Measurements from ENCODE around the gene PRRT1B. TPM values are rescaled to one million over a fixed set of nuclear protein-coding genes. Genes with fewer than 3 reads are reported as not detected.

PRRT1B gene
- total and polyA plus RNA-seq, 4 donors: 0.19 to 1.1 (median 0.28) TPM; not detected in 1

GRCh38 chr9:131528886-131529505, 16.3 kb upstream of the PRRT1B start:
- H3K27me3 ChIP-seq (ENCODE audit: control insufficient read depth, insufficient read depth, low read length): no peaks in the 10 kb centered on the region
- no peak overlapping the region for H3K27ac ChIP-seq (ENCODE audit: low read depth, low read length)
- H3K4me1 ChIP-seq (ENCODE audit: control insufficient read depth, insufficient read depth, low read length): peaks cover 52% of the 10 kb centered on the region
- H3K9me3 ChIP-seq (ENCODE audit: control insufficient read depth, insufficient read depth, low read length): no peaks in the 10 kb centered on the region
- WGBS (ENCODE audit: insufficient coverage): 96% methylated on average over 35 of the region's 35 CpGs
- peaks cover 62% of the 10 kb centered on the region for H3K36me3 ChIP-seq (ENCODE audit: control insufficient read depth, insufficient read depth, low read length)
- DNase-seq (ENCODE audit: low read depth in 4 of 6, low spot score in 6 of 6): no peak
- H3K4me3 ChIP-seq (ENCODE audit: low read depth, low read length): no peak overlapping the region

GRCh38 chr9:131529597-131530545, 15.5 kb upstream of the PRRT1B start:
- H3K4me1 ChIP-seq (ENCODE audit: control insufficient read depth, insufficient read depth, low read length): peaks cover 48% of the 10 kb centered on the region
- peak overlapping the region; percentile 70 for H3K4me3 ChIP-seq (ENCODE audit: low read depth, low read length)
- H3K36me3 ChIP-seq (ENCODE audit: control insufficient read depth, insufficient read depth, low read length): peaks cover 54% of the 10 kb centered on the region
- H3K27ac ChIP-seq (ENCODE audit: low read depth, low read length): no peak overlapping the region
- DNase-seq (ENCODE audit: low read depth in 4 of 6, low spot score in 6 of 6): no peak
- no peaks in the 10 kb centered on the region for H3K27me3 ChIP-seq (ENCODE audit: control insufficient read depth, insufficient read depth, low read length)
- no peaks in the 10 kb centered on the region for H3K9me3 ChIP-seq (ENCODE audit: control insufficient read depth, insufficient read depth, low read length)
- 49% methylated on average over 21 of the region's 24 CpGs for WGBS (ENCODE audit: insufficient coverage)

GRCh38 chr9:131530546-131530919, 14.8 kb upstream of the PRRT1B start:
- Histone ChIP-seq H3K27me3 (ENCODE audit: control insufficient read depth, insufficient read depth, low read length) (no peaks in the 10 kb centered on the region), H3K4me1 (ENCODE audit: control insufficient read depth, insufficient read depth, low read length) (peaks cover 41% of the 10 kb centered on the region), H3K36me3 (ENCODE audit: control insufficient read depth, insufficient read depth, low read length) (peaks cover 47% of the 10 kb centered on the region), H3K27ac (ENCODE audit: low read depth, low read length) (no peak overlapping the region), H3K4me3 (ENCODE audit: low read depth, low read length) (peak overlapping the region; percentile 70), H3K9me3 (ENCODE audit: control insufficient read depth, insufficient read depth, low read length) (no peaks in the 10 kb centered on the region)
- WGBS (ENCODE audit: insufficient coverage): under 1% methylated on average over 28 of the region's 29 CpGs
- DNase-seq (ENCODE audit: low read depth in 4 of 6, low spot score in 6 of 6): peak in 1 of 6 donors; percentile 41

DNA sequence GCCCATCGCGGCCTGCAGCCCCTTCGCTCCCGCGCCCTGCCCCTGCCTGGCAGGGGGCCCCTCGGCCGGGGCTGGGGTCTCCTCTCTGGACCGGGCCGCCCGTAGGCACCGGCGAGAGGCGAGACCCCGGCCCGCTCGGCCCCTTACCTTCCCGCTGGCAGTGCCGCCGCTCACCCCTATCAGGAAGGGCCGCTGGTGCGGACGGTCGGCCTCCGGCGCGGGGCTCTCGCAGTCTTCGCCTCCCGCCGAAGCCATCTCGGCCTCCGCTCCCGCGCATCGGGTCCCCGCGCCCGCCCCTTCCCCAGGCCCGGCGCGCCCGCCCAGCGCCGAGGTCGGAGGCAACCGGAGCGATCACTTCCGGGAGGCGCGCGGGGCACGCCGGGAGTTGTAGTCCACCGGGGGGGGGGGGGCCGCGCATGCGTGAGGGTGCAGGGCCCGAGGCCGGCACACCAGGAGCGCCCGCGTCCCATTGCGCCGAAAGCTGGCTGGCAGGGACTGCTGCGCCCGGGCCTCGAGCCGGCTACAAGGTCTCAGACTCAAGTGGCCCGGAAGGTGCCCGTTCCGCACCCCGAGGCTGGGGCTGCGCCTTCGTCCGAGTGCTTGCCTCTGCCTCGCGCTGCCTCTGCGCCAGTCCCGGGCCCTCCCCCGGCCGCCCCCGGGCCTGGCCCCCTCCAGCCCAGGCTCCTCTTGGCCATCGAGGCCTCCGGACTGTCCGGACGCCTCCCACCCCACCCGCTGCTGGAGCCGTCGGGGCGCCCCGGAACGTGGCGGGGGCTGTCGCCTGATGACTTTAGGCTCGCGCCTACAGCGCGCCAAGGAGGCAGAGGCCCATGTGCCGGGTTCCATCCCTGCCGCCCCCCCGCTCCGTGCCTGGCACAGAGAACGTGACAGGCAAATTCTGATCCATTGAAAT, 14.1 kb upstream of the PRRT1B start, which contains the start of gene UCK1:
Gene UCK1, minus strand, starts transcription at position 344 of the 913 bp plus-strand sequence. Its CDS starts 89 bp downstream, at position 255.
- Histone ChIP-seq H3K36me3 (ENCODE audit: control insufficient read depth, insufficient read depth, low read length) (peaks cover 41% of the 10 kb centered on the region), H3K4me1 (ENCODE audit: control insufficient read depth, insufficient read depth, low read length) (peaks cover 35% of the 10 kb centered on the region), H3K9me3 (ENCODE audit: control insufficient read depth, insufficient read depth, low read length) (no peaks in the 10 kb centered on the region), H3K27me3 (ENCODE audit: control insufficient read depth, insufficient read depth, low read length) (no peaks in the 10 kb centered on the region), H3K4me3 (ENCODE audit: low read depth, low read length) (peak within 1 kb of the TSS; percentile 70), H3K27ac (ENCODE audit: low read depth, low read length) (no peak within 1 kb of the TSS)
- 5% methylated on average over 103 of the region's 103 CpGs for WGBS (ENCODE audit: insufficient coverage)
- peak; percentile 69 to 96 (median 80) for DNase-seq (ENCODE audit: low read depth in 4 of 6, low spot score in 6 of 6)

- Histone ChIP-seq H3K4me3 (ENCODE audit: low read depth, low read length) (no peak overlapping the region), H3K36me3 (ENCODE audit: control insufficient read depth, insufficient read depth, low read length) (peaks cover 6% of the 10 kb centered on the region), H3K4me1 (ENCODE audit: control insufficient read depth, insufficient read depth, low read length) (peaks cover 13% of the 10 kb centered on the region), H3K9me3 (ENCODE audit: control insufficient read depth, insufficient read depth, low read length) (no peaks in the 10 kb centered on the region), H3K27ac (ENCODE audit: low read depth, low read length) (no peak overlapping the region), H3K27me3 (ENCODE audit: control insufficient read depth, insufficient read depth, low read length) (no peaks in the 10 kb centered on the region)
- DNase-seq (ENCODE audit: low read depth in 4 of 6, low spot score in 6 of 6): peak in 1 of 6 donors; percentile 29
- 59% methylated on average over 2 of the region's 8 CpGs for WGBS (ENCODE audit: insufficient coverage)
These were observed 10.5 kb upstream of the PRRT1B start for GRCh38 chr9:131534721-131535237.

DNA sequence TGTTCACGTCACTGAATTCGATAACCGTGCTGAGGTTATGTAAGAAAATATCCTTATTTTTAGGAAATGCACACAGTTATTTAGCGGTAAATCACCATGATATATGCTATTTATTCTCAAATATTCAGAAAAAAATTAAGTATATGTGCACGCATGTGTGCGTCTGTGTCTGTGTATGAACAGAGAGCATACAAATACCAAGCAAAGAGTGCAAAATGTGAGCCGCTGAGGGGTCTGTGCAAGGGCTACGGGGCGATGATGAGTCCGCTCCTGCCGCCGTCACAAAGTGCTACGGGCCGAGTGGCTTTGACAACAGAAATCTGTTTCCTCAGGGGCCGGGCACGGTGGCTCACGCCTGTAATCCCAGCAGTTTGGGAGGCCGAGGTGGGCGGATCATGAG, 7.4 kb upstream of the PRRT1B start:
- no peaks in the 10 kb centered on the region for H3K27me3 ChIP-seq (ENCODE audit: control insufficient read depth, insufficient read depth, low read length)
- no peak for DNase-seq (ENCODE audit: low read depth in 4 of 6, low spot score in 6 of 6)
- H3K9me3 ChIP-seq (ENCODE audit: control insufficient read depth, insufficient read depth, low read length): no peaks in the 10 kb centered on the region
- no peak overlapping the region for H3K4me3 ChIP-seq (ENCODE audit: low read depth, low read length)
- no peak overlapping the region for H3K27ac ChIP-seq (ENCODE audit: low read depth, low read length)
- H3K36me3 ChIP-seq (ENCODE audit: control insufficient read depth, insufficient read depth, low read length): no peaks in the 10 kb centered on the region
- WGBS (ENCODE audit: insufficient coverage): 99% methylated on average over 14 of the region's 19 CpGs
- H3K4me1 ChIP-seq (ENCODE audit: control insufficient read depth, insufficient read depth, low read length): no peaks in the 10 kb centered on the region

DNA sequence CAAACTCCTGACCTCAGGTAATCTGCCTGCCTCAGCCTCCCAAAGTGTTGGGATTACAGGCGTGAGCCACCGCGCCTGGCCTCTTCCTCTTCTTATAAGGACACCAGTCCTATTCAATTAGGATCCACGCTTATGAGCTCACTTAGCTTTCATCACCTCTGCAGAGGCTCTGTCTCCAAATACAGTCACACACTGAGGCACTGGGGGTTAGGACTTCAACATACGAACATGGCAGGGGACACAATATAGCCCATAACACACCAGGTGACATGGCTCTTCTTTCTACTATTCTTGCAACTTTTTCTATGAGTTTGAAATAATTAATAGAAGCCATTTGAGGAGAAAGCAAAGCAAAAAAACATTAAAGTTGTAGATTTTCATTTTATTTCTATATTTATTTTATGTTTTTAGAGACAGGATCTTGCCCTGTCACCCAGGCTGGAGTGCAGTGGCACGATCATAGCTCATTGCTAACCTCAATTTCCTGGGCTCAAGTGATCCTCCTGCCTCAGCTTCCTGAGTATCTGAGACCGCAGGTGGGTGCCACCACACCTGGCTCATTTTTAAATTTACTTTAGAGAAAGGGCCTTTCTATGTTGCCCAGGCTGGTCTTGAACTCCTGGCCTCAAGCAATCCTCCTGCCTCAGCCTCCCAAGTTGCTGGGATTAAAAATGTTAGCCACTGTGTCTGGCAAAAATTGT, 6.0 kb upstream of the PRRT1B start:
- Histone ChIP-seq H3K4me1 (ENCODE audit: control insufficient read depth, insufficient read depth, low read length) (no peaks in the 10 kb centered on the region), H3K4me3 (ENCODE audit: low read depth, low read length) (no peak overlapping the region), H3K9me3 (ENCODE audit: control insufficient read depth, insufficient read depth, low read length) (peaks cover 7% of the 10 kb centered on the region), H3K27me3 (ENCODE audit: control insufficient read depth, insufficient read depth, low read length) (peaks cover 2% of the 10 kb centered on the region), H3K27ac (ENCODE audit: low read depth, low read length) (no peak overlapping the region), H3K36me3 (ENCODE audit: control insufficient read depth, insufficient read depth, low read length) (no peaks in the 10 kb centered on the region)
- no peak for DNase-seq (ENCODE audit: low read depth in 4 of 6, low spot score in 6 of 6)
- WGBS (ENCODE audit: insufficient coverage): 98% methylated on average over 6 of the region's 7 CpGs

- Histone ChIP-seq H3K4me1 (ENCODE audit: control insufficient read depth, insufficient read depth, low read length) (peaks cover 17% of the 10 kb centered on the region), H3K36me3 (ENCODE audit: control insufficient read depth, insufficient read depth, low read length) (no peaks in the 10 kb centered on the region), H3K4me3 (ENCODE audit: low read depth, low read length) (no peak overlapping the region), H3K9me3 (ENCODE audit: control insufficient read depth, insufficient read depth, low read length) (peaks cover 7% of the 10 kb centered on the region), H3K27me3 (ENCODE audit: control insufficient read depth, insufficient read depth, low read length) (peaks cover 32% of the 10 kb centered on the region), H3K27ac (ENCODE audit: low read depth, low read length) (no peak overlapping the region)
- no CpG with 5 or more reads among the region's 6 CpGs for WGBS (ENCODE audit: insufficient coverage)
- no peak for DNase-seq (ENCODE audit: low read depth in 4 of 6, low spot score in 6 of 6)
These were observed 2.2 kb upstream of the PRRT1B start for GRCh38 chr9:131543141-131543540.
